Activated naive CD4-positive, alpha-beta T cell (primary cell): ENCODE measurements around the gene MDFIC.
"Not testable (repeated sequence)": the region's sequence is repeated elsewhere in the genome, so short reads cannot be mapped to it uniquely, and the experiment has no call there.

ENCODE experiments used
- DNase-seq, 4 experiments: peaks; one replicate each; lab custom pipeline; 2025; lab: John Stamatoyannopoulos, UW

The MDFIC gene

GRCh38 chr7:114922026-114922651 is at the start of gene MDFIC:
Gene MDFIC (plus strand): TSS chr7:114922094. CDS start chr7:114923034, 940 bp downstream.
- peak in 3 of 4 experiments; percentile 20 to 44 (median 20) for DNase-seq

GRCh38 chr7:114874170-114874569 is 47.7 kb upstream of the MDFIC start:
- DNase-seq, result no peak

DNA sequence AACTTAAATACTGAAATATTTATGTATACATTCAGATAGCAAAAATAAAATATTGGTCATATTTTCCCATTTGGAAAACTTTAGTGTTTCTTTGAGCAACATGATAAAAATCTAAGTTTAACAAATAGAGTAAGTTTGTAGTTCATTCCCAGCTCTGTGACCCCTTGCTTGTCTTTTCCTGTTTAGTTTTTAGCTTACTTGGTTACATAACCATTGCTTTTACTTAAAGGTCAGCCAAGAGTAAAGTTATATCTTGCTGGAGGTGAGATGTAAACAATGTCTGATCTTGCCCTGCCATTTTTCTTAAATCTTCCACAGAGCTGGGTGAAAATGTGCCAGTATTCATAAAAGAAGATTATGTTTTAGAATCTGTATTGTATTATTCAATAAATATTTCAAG is 46.7 kb upstream of the MDFIC start:
- DNase-seq, result no peak

DNA sequence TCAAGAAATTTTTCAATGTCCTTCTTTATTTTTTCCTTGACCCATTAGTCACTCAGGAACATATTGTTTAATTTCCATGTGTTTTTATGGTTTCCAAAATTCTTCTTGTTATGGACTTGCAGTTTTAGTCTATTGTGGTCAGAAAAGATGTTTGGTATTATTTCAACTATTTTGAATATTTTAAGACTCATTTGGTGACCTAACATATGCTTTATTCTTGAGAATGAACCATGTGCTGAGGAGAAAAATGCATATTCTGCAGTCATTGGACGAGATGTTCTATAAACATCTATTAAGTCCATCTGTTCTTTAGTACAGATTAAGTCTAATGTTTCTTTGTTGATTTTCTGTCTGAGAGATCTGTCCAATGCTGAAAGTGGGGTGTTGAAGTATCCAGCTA is 42.3 kb upstream of the MDFIC start:
- DNase-seq, result no peak

- DNase-seq, result no peak
Measured at GRCh38 chr7:114885836-114886235, 36.1 kb upstream of the MDFIC start.

DNA sequence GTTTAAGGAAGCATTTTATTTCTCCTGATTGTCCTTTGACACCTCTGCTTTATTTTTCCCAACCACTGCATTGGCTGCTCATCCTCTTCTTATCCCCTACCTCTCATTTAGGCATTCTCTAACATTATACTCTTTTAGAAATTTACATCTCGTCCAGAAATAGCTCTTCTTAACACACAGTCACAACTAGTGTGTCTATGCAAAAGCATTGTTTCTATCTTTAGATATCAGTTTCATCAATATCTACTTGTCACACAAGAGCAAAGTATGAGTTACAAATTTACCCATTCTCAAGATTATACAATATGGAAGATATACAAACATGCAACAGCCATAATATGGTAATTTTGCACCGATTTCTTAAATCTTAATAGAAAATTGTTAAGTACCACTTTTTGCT is 35.7 kb upstream of the MDFIC start:
- DNase-seq, result no peak

- DNase-seq, result not testable (repeated sequence)
Measured at GRCh38 chr7:114889116-114889515, 32.8 kb upstream of the MDFIC start.

DNA sequence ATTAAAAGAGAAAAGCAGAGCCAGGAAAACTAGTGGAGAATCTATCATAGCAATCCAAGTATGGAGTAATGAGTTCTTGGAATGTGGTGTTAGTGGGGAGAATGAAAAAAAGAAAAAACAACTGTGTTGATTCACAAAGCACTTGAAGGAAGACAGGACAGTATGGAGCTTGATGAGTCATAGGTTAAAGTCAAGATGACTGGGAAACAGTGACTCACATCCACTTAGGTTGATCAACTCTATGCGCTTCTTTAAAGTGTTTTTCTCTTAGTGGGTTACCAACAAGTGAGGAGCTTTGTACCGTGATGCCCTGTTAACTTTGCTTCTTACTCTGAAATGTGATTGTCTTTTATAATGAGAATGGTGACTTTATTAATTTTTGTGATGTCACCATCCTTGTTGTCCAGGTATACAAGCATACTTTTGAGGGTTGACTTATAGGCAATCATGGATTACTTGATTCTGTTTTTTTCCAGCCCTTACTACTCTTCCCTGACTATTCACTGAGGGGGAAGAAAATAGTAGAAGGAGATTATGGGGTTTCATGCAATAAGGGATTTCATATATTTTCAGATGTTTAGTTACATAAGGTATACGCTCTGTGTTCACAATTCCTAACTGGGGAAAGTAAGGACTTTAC is 32.1 kb upstream of the MDFIC start:
- no peak for DNase-seq

DNA sequence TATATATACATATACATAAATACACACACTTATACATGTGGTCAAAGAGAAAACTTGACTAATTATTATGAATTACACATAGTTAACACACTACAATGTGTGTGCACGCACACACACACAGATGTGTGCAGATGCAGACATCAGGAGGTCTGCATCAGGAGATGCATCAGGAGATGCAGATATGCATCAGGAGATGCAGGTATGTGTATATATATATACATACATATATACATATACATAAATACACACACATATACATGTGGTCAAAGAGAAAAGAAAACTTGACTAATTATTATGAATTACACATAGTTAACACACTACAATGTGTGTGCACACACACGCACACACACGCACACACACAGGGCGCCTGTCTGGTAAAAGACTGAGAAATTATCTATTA is 31.3 kb upstream of the MDFIC start:
- DNase-seq, result no peak

- DNase-seq, result no peak
Measured at GRCh38 chr7:114900127-114900526, 21.8 kb upstream of the MDFIC start.

- DNase-seq, result no peak
Measured at GRCh38 chr7:114901771-114902170, 20.1 kb upstream of the MDFIC start.

DNA sequence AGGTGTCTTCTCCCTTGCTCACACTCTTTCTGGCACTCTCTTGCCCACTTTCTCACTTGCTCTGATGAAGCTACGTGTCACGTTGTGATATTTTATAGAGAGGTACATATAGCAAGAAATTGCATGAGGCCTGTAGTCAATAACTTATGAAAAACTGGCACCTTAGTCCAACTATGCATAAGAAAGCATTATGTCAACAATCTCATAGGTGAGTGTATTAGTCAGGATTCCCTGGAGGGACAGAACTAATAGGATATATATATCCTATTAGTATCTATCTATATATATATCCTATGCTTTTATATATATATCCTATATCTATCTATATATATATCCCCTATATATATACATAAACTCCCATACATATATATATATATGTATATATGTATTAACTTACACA is 18.8 kb upstream of the MDFIC start:
- DNase-seq, result no peak

GRCh38 chr7:114910787-114911186 is 11.1 kb upstream of the MDFIC start:
- no peak for DNase-seq

- DNase-seq, result no peak
Measured at GRCh38 chr7:114911411-114911810, 10.5 kb upstream of the MDFIC start.

- no peak for DNase-seq
Measured at GRCh38 chr7:114916261-114916892, 5.5 kb upstream of the MDFIC start.

DNA sequence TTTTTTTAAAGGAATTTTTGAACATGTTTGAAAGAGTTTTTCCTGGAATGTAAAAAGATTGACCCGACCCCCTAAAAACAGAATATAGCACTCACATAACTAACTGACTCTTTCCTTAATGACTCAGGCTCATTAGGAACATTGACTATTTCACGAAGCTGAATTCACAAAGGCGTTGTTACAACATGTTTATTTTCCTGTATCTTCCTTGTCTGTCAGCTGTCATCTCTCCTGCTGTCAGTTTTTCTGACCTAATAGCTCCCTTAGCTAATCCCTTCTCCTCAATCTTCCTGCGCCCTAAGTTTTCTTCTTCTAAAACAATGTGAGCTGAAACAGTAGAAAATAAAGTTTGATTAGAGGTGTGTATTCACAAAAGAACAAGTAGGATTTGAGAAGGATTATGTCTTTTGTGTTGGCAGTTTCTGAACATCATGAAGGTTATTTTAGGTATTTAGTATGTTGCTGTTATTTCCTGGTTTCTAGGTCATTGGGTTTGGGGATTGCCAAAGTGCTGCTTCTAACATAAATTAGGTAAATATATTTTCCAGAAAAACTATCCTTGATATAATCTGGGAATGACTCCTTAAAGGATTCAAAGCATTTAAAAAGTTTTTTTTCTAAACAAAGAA is 4.6 kb upstream of the MDFIC start:
- DNase-seq, result no peak

- DNase-seq, result no peak
Measured at GRCh38 chr7:114919587-114919986, 2.3 kb upstream of the MDFIC start.

DNA sequence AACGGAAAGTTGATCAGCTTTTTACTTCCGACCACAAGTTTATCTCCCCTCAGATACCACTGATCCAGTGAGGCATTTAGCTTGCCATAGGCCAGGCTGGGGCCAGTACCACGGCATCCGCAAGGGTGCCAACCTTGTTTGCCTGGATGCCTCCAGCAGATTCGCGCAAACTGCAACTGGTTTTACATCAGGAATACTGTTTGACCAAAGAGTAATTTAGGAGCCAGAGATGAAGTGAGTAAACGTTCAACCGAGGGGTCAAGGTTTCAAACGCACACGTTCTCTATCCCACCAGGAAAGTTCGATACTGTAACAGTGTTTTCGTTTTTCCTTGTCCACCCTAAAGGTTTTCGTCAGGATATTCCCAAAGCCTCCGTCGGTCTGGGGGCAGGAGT is 266 bp upstream of the MDFIC start:
- DNase-seq, result no peak

GRCh38 chr7:114922652-114923402 is 933 bp downstream of the MDFIC start:
- peak; percentile 18 to 41 (median 24) for DNase-seq

DNA sequence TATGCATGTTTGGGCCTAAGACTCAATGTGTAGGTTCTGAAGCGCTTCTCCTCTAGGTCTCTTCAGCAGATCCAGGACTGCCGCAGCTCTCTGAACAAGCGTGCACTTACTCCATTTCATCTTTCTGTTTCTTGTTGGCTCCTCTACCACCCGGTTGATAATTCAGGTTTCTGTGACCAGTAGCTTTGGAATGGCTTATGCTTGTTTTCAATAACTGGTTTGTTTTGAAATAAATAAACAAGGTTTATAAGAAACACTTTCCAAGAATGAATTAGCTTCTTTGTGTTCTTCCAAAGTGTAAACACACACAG is 1.5 kb downstream of the MDFIC start:
- DNase-seq, result no peak

GRCh38 chr7:114924038-114924712 is 2.3 kb downstream of the MDFIC start:
- no peak for DNase-seq

DNA sequence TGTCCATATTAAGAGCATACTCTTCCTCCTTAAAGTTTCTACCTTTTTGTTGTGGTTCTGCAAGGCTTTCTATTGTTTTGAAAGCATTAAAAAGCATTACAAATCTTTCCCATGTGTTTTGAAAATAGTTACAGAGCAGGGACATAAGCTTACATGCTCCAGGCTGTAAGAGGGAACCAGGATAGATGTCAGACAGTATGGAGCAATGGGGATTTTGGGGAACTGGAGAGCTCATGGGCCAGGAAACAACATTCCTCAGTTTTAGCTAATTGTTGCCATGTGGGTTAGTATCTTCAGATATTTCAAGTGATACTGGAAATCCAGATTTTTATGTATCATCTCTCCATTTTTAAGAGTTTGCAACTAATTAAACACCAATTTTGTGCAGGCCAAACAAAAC is 3.5 kb downstream of the MDFIC start:
- DNase-seq, result no peak
